ENCODE results near the gene LPCAT3. TPM values are rescaled to one million over a fixed set of nuclear protein-coding genes. Genes with fewer than 3 reads are reported as not detected.
"Not testable (repeated sequence)": the region's sequence is repeated elsewhere in the genome, so short reads cannot be mapped to it uniquely, and the experiment has no call there.

LPCAT3 gene
- total and polyA plus RNA-seq, 5 donors: 14.0 to 22.2 (median 17.8) TPM

GRCh38 chr12:7016958-7017571 lies 1.2 kb downstream of the LPCAT3 start:
- no peak for DNase-seq
- Histone ChIP-seq H3K4me3 (ENCODE audit: low read length) (peak overlapping the region; percentile 50), H3K9me3 (ENCODE audit: control insufficient read depth, low read length) (no peaks in the 10 kb centered on the region), H3K4me1 (ENCODE audit: control insufficient read depth, insufficient read depth, low read length) (no peaks in the 10 kb centered on the region), H3K27me3 (ENCODE audit: control insufficient read depth, insufficient read depth) (no peaks in the 10 kb centered on the region), H3K27ac (ENCODE audit: low read length) (no peak overlapping the region)
- intact Hi-C loops (cut with DNase I): loop anchor here in 1 of 4 donors (5.0 kb wide), 1 partner anchor 45 kb away; the partner anchor contains the start of genes EMG1 and PHB2
- 74% methylated on average over 6 of the region's 6 CpGs for WGBS
- no peak for ATAC-seq

GRCh38 chr12:7015555-7016370 lies 2.5 kb downstream of the LPCAT3 start:
- Histone ChIP-seq H3K4me1 (ENCODE audit: control insufficient read depth, insufficient read depth, low read length) (no peaks in the 10 kb centered on the region), H3K4me3 (ENCODE audit: low read length) (no peak overlapping the region), H3K27me3 (ENCODE audit: control insufficient read depth, insufficient read depth) (no peaks in the 10 kb centered on the region), H3K27ac (ENCODE audit: low read length) (no peak overlapping the region), H3K9me3 (ENCODE audit: control insufficient read depth, low read length) (no peaks in the 10 kb centered on the region)
- DNase-seq (no peak), ATAC-seq (no peak)
- intact Hi-C loops (cut with DNase I): loop anchor here in 1 of 4 donors (5.0 kb wide), 1 partner anchor 43 kb away; the partner anchor contains the start of genes EMG1 and PHB2
- WGBS: 77% methylated on average over 6 of the region's 6 CpGs

- no peak overlapping the region for H3K4me3 ChIP-seq (ENCODE audit: low read length)
- no peak overlapping the region for H3K27ac ChIP-seq (ENCODE audit: low read length)
- WGBS: 87% methylated on average over 3 of the region's 3 CpGs
- H3K27me3 ChIP-seq (ENCODE audit: control insufficient read depth, insufficient read depth): no peaks in the 10 kb centered on the region
- no peaks in the 10 kb centered on the region for H3K9me3 ChIP-seq (ENCODE audit: control insufficient read depth, low read length)
- intact Hi-C loops (cut with DNase I): no loop called here
- ATAC-seq: no peak
- H3K4me1 ChIP-seq (ENCODE audit: control insufficient read depth, insufficient read depth, low read length): no peaks in the 10 kb centered on the region
- no peak for DNase-seq
These were observed 5.2 kb downstream of the LPCAT3 start for GRCh38 chr12:7013101-7013500.

GRCh38 chr12:7012024-7012607 lies 6.2 kb downstream of the LPCAT3 start:
- no peak overlapping the region for H3K4me3 ChIP-seq (ENCODE audit: low read length)
- H3K9me3 ChIP-seq (ENCODE audit: control insufficient read depth, low read length): no peaks in the 10 kb centered on the region
- no peak for DNase-seq
- H3K27ac ChIP-seq (ENCODE audit: low read length): no peak overlapping the region
- no peaks in the 10 kb centered on the region for H3K27me3 ChIP-seq (ENCODE audit: control insufficient read depth, insufficient read depth)
- intact Hi-C loops (cut with DNase I): no loop called here
- WGBS: 74% methylated on average over 4 of the region's 4 CpGs
- ATAC-seq: no peak
- H3K4me1 ChIP-seq (ENCODE audit: control insufficient read depth, insufficient read depth, low read length): no peaks in the 10 kb centered on the region

GRCh38 chr12:7011398-7011797 lies 6.9 kb downstream of the LPCAT3 start:
- ATAC-seq; intact Hi-C loops (cut with DNase I); H3K9me3 ChIP-seq (ENCODE audit: control insufficient read depth, low read length); H3K4me1 ChIP-seq (ENCODE audit: control insufficient read depth, insufficient read depth, low read length); H3K4me3 ChIP-seq (ENCODE audit: low read length); H3K27me3 ChIP-seq (ENCODE audit: control insufficient read depth, insufficient read depth); H3K27ac ChIP-seq (ENCODE audit: low read length); DNase-seq: not testable (repeated sequence)
- WGBS: 77% methylated on average over 4 of the region's 4 CpGs

GRCh38 chr12:7009512-7009911 lies 8.8 kb downstream of the LPCAT3 start:
- intact Hi-C loops (cut with DNase I): no loop called here
- DNase-seq (no peak), ATAC-seq (no peak)
- Histone ChIP-seq H3K27ac (ENCODE audit: low read length) (no peak overlapping the region), H3K4me3 (ENCODE audit: low read length) (no peak overlapping the region), H3K27me3 (ENCODE audit: control insufficient read depth, insufficient read depth) (no peaks in the 10 kb centered on the region), H3K4me1 (ENCODE audit: control insufficient read depth, insufficient read depth, low read length) (no peaks in the 10 kb centered on the region), H3K9me3 (ENCODE audit: control insufficient read depth, low read length) (no peaks in the 10 kb centered on the region)

GRCh38 chr12:7008864-7009263 lies 9.4 kb downstream of the LPCAT3 start:
- Histone ChIP-seq H3K9me3 (ENCODE audit: control insufficient read depth, low read length) (no peaks in the 10 kb centered on the region), H3K4me3 (ENCODE audit: low read length) (no peak overlapping the region), H3K27ac (ENCODE audit: low read length) (no peak overlapping the region), H3K4me1 (ENCODE audit: control insufficient read depth, insufficient read depth, low read length) (no peaks in the 10 kb centered on the region), H3K27me3 (ENCODE audit: control insufficient read depth, insufficient read depth) (no peaks in the 10 kb centered on the region)
- ATAC-seq (no peak), DNase-seq (no peak)
- intact Hi-C loops (cut with DNase I): no loop called here
- WGBS: 90% methylated on average over 2 of the region's 2 CpGs

GRCh38 chr12:7006639-7007038 lies 11.6 kb downstream of the LPCAT3 start:
- Histone ChIP-seq H3K9me3 (ENCODE audit: control insufficient read depth, low read length) (no peaks in the 10 kb centered on the region), H3K27me3 (ENCODE audit: control insufficient read depth, insufficient read depth) (no peaks in the 10 kb centered on the region), H3K4me3 (ENCODE audit: low read length) (no peak overlapping the region), H3K27ac (ENCODE audit: low read length) (no peak overlapping the region), H3K4me1 (ENCODE audit: control insufficient read depth, insufficient read depth, low read length) (no peaks in the 10 kb centered on the region)
- WGBS: 95% methylated on average over 3 of the region's 3 CpGs
- no peak for ATAC-seq
- intact Hi-C loops (cut with DNase I): no loop called here
- DNase-seq: no peak

GRCh38 chr12:7005311-7005710 lies 13.0 kb downstream of the LPCAT3 start:
- no peak for ATAC-seq
- 82% methylated on average over 2 of the region's 2 CpGs for WGBS
- H3K9me3 ChIP-seq (ENCODE audit: control insufficient read depth, low read length): no peaks in the 10 kb centered on the region
- intact Hi-C loops (cut with DNase I): no loop called here
- no peak for DNase-seq
- no peak overlapping the region for H3K27ac ChIP-seq (ENCODE audit: low read length)
- no peak overlapping the region for H3K4me3 ChIP-seq (ENCODE audit: low read length)
- H3K4me1 ChIP-seq (ENCODE audit: control insufficient read depth, insufficient read depth, low read length): no peaks in the 10 kb centered on the region
- no peaks in the 10 kb centered on the region for H3K27me3 ChIP-seq (ENCODE audit: control insufficient read depth, insufficient read depth)

GRCh38 chr12:7004840-7005239 lies 13.4 kb downstream of the LPCAT3 start:
- no peak overlapping the region for H3K27ac ChIP-seq (ENCODE audit: low read length)
- H3K27me3 ChIP-seq (ENCODE audit: control insufficient read depth, insufficient read depth): no peaks in the 10 kb centered on the region
- H3K4me3 ChIP-seq (ENCODE audit: low read length): no peak overlapping the region
- H3K9me3 ChIP-seq (ENCODE audit: control insufficient read depth, low read length): no peaks in the 10 kb centered on the region
- 83% methylated on average over 2 of the region's 2 CpGs for WGBS
- no peaks in the 10 kb centered on the region for H3K4me1 ChIP-seq (ENCODE audit: control insufficient read depth, insufficient read depth, low read length)
- ATAC-seq: no peak
- no peak for DNase-seq
- intact Hi-C loops (cut with DNase I): no loop called here

- no peak for ATAC-seq
- WGBS: 92% methylated on average over 2 of the region's 2 CpGs
- DNase-seq: no peak
- intact Hi-C loops (cut with DNase I): no loop called here
- Histone ChIP-seq H3K9me3 (ENCODE audit: control insufficient read depth, low read length) (no peaks in the 10 kb centered on the region), H3K4me1 (ENCODE audit: control insufficient read depth, insufficient read depth, low read length) (no peaks in the 10 kb centered on the region), H3K27ac (ENCODE audit: low read length) (no peak overlapping the region), H3K4me3 (ENCODE audit: low read length) (no peak overlapping the region), H3K27me3 (ENCODE audit: control insufficient read depth, insufficient read depth) (no peaks in the 10 kb centered on the region)
These were observed 13.9 kb downstream of the LPCAT3 start for GRCh38 chr12:7004287-7004803.
